A549 (cell line): ENCODE data around the gene SCRT2. TPM values are rescaled to one million over a fixed set of nuclear protein-coding genes. Genes with fewer than 3 reads are reported as not detected.

Source experiments
- ATAC-seq, 2 experiments: fragments of 200-7000 bp in 1 of 2; fragments of >200 bp in 1 of 2; cut with Nextera tagmentation in 1 of 2; cut with Tn5 transposase in 1 of 2; 3 replicates each; pipeline versions ENCODE4 v1.8.0 to v1.9.1; 2018 to 2020; ENCODE audit warnings: mild to moderate bottlenecking in 1 of 2, moderate library complexity in 1 of 2
- CTCF ChIA-PET: fragments of 300-600 bp; sonication (Branson Sonifier 250); formaldehyde crosslinking; extraction: SDS; loops from one replicate; lab custom pipeline; 2021; ENCODE audit warnings: antibody characterized with exemption, inconsistent platforms; lab: Yijun Ruan, JAX
- POLR2A ChIA-PET: fragments of 350-600 bp; formaldehyde crosslinking; extraction: SDS; loops from one replicate; lab custom pipeline; 2021; ENCODE audit warnings: antibody characterized with exemption, inconsistent platforms; lab: Yijun Ruan, JAX
- DNase-seq, 2 experiments: peaks; one replicate each; pipeline versions ENCODE4 v3.0.0 to v3.0.0-alpha.2; 2011 to 2016; ENCODE audit warnings: low read depth in 1 of 2, low spot score in 1 of 2
- FAIRE-seq: peaks from 2 replicates; lab custom pipeline; 2011; peaks lifted over from hg19 to GRCh38; lab: Jason Lieb, UNC
- H3K27ac ChIP-seq, 2 experiments: fragments of >200 bp; sonication (Bioruptor Twin); formaldehyde crosslinking; 3 replicates each; pipeline ENCODE4 v1.5.1; 2016 to 2017
- H3K4me1 ChIP-seq: fragments of >200 bp; sonication (Bioruptor Twin); formaldehyde crosslinking; 3 replicates; pipeline ENCODE4 v1.6.1; 2016
- H3K4me2 ChIP-seq: fragments of >200 bp; sonication (Bioruptor Twin); formaldehyde crosslinking; 3 replicates; pipeline ENCODE4 v1.6.1; 2016
- H3K4me3 ChIP-seq: fragments of >200 bp; sonication (Bioruptor Twin); formaldehyde crosslinking; 3 replicates; pipeline ENCODE4 v1.5.1; 2016
- H3K9me3 ChIP-seq: fragments of >200 bp; sonication (Bioruptor Twin); formaldehyde crosslinking; 3 replicates; pipeline ENCODE4 v1.6.1; 2016
- BHLHE40 ChIP-seq: IDR thresholded peaks from 2 replicates; pipeline ENCODE4 v1.6.1; 2012; ENCODE audit warnings: low read depth, low read length, inconsistent platforms
- CHD2 ChIP-seq: fragments of 150-350 bp; IDR thresholded peaks from 2 replicates; pipeline ENCODE4 v1.6.1; 2014; ENCODE audit warnings: low read length; ENCODE audit not compliant: partially characterized antibody
- CHD4 ChIP-seq: fragments of 200-600 bp; sonication (generic); IDR thresholded peaks from 2 replicates; pipeline ENCODE4 v1.6.1; 2016; ENCODE audit warnings: antibody characterized with exemption, mild to moderate bottlenecking, borderline replicate concordance
- FOSL2 ChIP-seq, 2 experiments: fragments of 450-650 bp in 1 of 2; fragments of >200 bp in 1 of 2; sonication (Bioruptor Twin) in 1 of 2; formaldehyde crosslinking; IDR thresholded peaks; 2 replicates each; pipeline versions ENCODE4 v1.5.0 to v1.6.1; 2016 to 2020; ENCODE audit warnings: mild to moderate bottlenecking in 1 of 2, moderate library complexity in 1 of 2
- GATA3 ChIP-seq: IDR thresholded peaks from 2 replicates; pipeline ENCODE4 v1.6.1; 2012; ENCODE audit warnings: borderline replicate concordance
- MAZ ChIP-seq: fragments of 150-350 bp; IDR thresholded peaks from 2 replicates; pipeline ENCODE4 v1.6.1; 2014; ENCODE audit warnings: antibody characterized with exemption, low read depth, low read length, borderline replicate concordance
- NFE2L2 ChIP-seq: fragments of 150-350 bp; conservative IDR thresholded peaks from 2 replicates; pipeline ENCODE4 v1.6.1; 2014; ENCODE audit warnings: low read length
- NPAS2 ChIP-seq: fragments of 250-450 bp; sonication (Bioruptor Pico); IDR thresholded peaks from 2 replicates; pipeline ENCODE4 v1.8.0; 2022; ENCODE audit warnings: mild to moderate bottlenecking, moderate library complexity, borderline replicate concordance
- PHF8 ChIP-seq: fragments of 200-600 bp; sonication (generic); IDR thresholded peaks from 2 replicates; pipeline ENCODE4 v1.6.1; 2016; ENCODE audit warnings: low read depth, mild to moderate bottlenecking, antibody characterized with exemption, moderate library complexity, borderline replicate concordance
- POLR2AphosphoS2 ChIP-seq: conservative IDR thresholded peaks from 2 replicates; pipeline ENCODE4 v1.6.1; 2012; ENCODE audit warnings: low read length, improper control_type of control experiment, inconsistent platforms
- RFX5 ChIP-seq: fragments of 450-650 bp; IDR thresholded peaks from 2 replicates; pipeline ENCODE4 v1.7.1; 2014; ENCODE audit warnings: antibody characterized with exemption, mild to moderate bottlenecking, moderate library complexity
- SMC3 ChIP-seq: fragments of >200 bp; sonication (Bioruptor Twin); formaldehyde crosslinking; IDR thresholded peaks from 3 replicates; pipeline ENCODE4 v1.6.1; 2018; ENCODE audit warnings: inconsistent platforms
- SREBF2 ChIP-seq: fragments of 450-650 bp; IDR thresholded peaks from 2 replicates; pipeline ENCODE4 v1.6.1; 2014; ENCODE audit warnings: mild to moderate bottlenecking, moderate library complexity
- WGBS: methylation state at CpG from one replicate; pipeline ENCODE4 v1.1.6; 2017; ENCODE audit errors: missing lambda C conversion rate; 5-methylcytosine and 5-hydroxymethylcytosine counted together
- polyA plus RNA-seq, 4 experiments: library from polyadenylated mRNA; depleted of rRNA in 3 of 4; stranded (reverse); fragments of >200 nt; fragmentation: RNase III in 1 of 4; extraction: RNeasy Plus Mini Kit Qiagen cat#74134 plus additional on column Dnase treatment in 1 of 4; gene quantifications; 2 replicates in 3 of 4; 3 replicates in 1 of 4; pipeline ENCODE4 v1.2.3, GENCODE V29; 2011 to 2017
- TF ChIP-seq, protein P1 (sequence below): fragments of >200 bp; sonication (Bioruptor Twin); formaldehyde crosslinking; IDR thresholded peaks from 2 replicates; pipeline ENCODE4 v1.6.1; 2016
- TF ChIP-seq, protein P2 (sequence below): fragments of 250-450 bp; sonication (Bioruptor Pico); IDR thresholded peaks from 2 replicates; pipeline ENCODE4 v1.5.0; 2020; ENCODE audit warnings: low read depth, mild to moderate bottlenecking, moderate library complexity
- TF ChIP-seq, protein P3 (sequence below): IDR thresholded peaks from 2 replicates; pipeline ENCODE4 v1.6.1; 2012
- TF ChIP-seq, protein P4 (sequence below): fragments of 250-450 bp; sonication (Bioruptor Pico); IDR thresholded peaks from 2 replicates; pipeline ENCODE4 v1.5.0; 2021; ENCODE audit warnings: mild to moderate bottlenecking, moderate library complexity, borderline replicate concordance
- TF ChIP-seq, protein P5 (sequence below): IDR thresholded peaks from 2 replicates; pipeline ENCODE4 v1.6.1; 2012; ENCODE audit warnings: low read depth, borderline replicate concordance
- TF ChIP-seq, protein P6 (sequence below): fragments of 200-600 bp; sonication (generic); IDR thresholded peaks from 2 replicates; pipeline ENCODE4 v1.6.1; 2016; ENCODE audit warnings: antibody characterized with exemption, mild to moderate bottlenecking, moderate library complexity

Gene SCRT2
- polyA plus RNA-seq, 2 of the 4 experiments (the other 2 are of a cell fraction), result not detected

DNA sequence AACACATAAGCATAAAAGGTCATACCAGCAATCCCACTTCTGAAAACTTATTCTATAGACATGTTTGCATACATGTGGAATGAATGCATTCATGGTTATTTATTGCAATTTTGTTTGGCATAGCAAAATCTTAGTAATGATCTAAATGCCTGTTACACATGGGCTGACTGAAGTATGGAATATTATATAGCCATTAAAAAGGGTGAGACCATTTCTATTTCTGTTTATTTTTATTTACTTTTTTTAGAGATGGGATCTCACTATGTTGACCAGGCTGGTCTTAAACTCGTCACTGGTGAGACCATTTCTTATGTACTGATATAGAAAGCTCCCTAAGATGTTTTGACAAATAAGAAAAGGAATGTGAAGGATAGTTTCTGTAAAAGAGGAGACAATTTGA lies 14.3 kb upstream of the SCRT2 start:
- FAIRE-seq (no peak), ATAC-seq (no peak), DNase-seq (no peak)
- CTCF ChIA-PET, result interaction anchor here (0.7 to 3.1 kb wide), 7 partner anchors 10 to 128 kb away, joined by 3 to 14 read pairs (median 5); no protein-coding TSS in a partner anchor
- POLR2A ChIA-PET, result no interaction called here
- no peaks in the 10 kb centered on the region for H3K9me3 ChIP-seq
- 3% methylated on average over 1 of the region's 1 CpG for whole genome bisulfite sequencing
- TF ChIP-seq SMC3 (no peak), POLR2AphosphoS2 (no peak), MAZ (no peak), CHD4 (no peak), CHD2 (no peak)
- TF ChIP-seq, protein P1, sequence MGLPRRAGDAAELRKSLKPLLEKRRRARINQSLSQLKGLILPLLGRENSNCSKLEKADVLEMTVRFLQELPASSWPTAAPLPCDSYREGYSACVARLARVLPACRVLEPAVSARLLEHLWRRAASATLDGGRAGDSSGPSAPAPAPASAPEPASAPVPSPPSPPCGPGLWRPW, result no peak
- TF ChIP-seq, protein P2, sequence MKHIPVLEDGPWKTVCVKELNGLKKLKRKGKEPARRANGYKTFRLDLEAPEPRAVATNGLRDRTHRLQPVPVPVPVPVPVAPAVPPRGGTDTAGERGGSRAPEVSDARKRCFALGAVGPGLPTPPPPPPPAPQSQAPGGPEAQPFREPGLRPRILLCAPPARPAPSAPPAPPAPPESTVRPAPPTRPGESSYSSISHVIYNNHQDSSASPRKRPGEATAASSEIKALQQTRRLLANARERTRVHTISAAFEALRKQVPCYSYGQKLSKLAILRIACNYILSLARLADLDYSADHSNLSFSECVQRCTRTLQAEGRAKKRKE (CRISPR knock-in tag), result no peak
- TF ChIP-seq, protein P3, sequence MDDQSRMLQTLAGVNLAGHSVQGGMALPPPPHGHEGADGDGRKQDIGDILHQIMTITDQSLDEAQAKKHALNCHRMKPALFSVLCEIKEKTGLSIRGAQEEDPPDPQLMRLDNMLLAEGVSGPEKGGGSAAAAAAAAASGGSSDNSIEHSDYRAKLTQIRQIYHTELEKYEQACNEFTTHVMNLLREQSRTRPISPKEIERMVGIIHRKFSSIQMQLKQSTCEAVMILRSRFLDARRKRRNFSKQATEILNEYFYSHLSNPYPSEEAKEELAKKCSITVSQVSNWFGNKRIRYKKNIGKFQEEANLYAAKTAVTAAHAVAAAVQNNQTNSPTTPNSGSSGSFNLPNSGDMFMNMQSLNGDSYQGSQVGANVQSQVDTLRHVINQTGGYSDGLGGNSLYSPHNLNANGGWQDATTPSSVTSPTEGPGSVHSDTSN, result no peak
- TF ChIP-seq, all 56 proteins: peak for 0
- H3K4me3 ChIP-seq, result no peak overlapping the region
- H3K27ac ChIP-seq, result no peak overlapping the region
- peaks cover 1% of the 10 kb centered on the region; the same call in 2 of the 3 replicates for H3K4me1 ChIP-seq
- no peak overlapping the region for H3K4me2 ChIP-seq

DNA sequence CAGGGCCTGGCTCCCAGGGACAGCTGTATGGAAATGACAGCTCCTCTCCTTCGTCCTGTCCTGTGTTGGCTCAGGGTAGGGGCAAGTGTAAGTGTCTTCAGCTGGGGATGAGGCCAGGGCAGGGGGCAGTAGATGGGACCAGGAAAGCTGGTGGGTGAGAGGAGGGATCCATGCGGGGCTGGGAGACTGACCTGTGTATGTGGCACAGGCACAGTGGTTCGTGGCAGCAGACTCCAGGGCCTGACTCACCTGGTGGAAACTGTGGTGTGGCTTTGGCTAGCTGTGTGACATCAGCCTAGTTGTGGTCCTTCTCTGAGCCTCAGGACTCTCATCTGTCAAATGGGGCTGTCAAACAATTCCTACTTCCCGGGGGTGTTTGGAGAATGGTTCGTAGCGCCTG lies 13.7 kb upstream of the SCRT2 start:
- no peak for DNase-seq
- ATAC-seq, result no peak; a peak in 1 of 6 replicates
- Histone ChIP-seq H3K4me2 (no peak overlapping the region), H3K9me3 (no peaks in the 10 kb centered on the region), H3K4me3 (no peak overlapping the region)
- no peak for FAIRE-seq
- TF ChIP-seq FOSL2 (IDR thresholded peaks at IDR 0.05) (no peak), FOSL2 (CRISPR knock-in tag; IDR thresholded peaks at IDR 0.05) (no peak), RFX5 (no peak), NFE2L2 (no peak), BHLHE40 (no peak), GATA3 (no peak), SREBF2 (no peak)
- TF ChIP-seq, protein P4, sequence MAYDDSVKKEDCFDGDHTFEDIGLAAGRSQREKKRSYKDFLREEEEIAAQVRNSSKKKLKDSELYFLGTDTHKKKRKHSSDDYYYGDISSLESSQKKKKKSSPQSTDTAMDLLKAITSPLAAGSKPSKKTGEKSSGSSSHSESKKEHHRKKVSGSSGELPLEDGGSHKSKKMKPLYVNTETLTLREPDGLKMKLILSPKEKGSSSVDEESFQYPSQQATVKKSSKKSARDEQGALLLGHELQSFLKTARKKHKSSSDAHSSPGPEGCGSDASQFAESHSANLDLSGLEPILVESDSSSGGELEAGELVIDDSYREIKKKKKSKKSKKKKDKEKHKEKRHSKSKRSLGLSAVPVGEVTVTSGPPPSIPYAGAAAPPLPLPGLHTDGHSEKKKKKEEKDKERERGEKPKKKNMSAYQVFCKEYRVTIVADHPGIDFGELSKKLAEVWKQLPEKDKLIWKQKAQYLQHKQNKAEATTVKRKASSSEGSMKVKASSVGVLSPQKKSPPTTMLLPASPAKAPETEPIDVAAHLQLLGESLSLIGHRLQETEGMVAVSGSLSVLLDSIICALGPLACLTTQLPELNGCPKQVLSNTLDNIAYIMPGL (CRISPR knock-in tag), result no peak
- TF ChIP-seq, protein P5, sequence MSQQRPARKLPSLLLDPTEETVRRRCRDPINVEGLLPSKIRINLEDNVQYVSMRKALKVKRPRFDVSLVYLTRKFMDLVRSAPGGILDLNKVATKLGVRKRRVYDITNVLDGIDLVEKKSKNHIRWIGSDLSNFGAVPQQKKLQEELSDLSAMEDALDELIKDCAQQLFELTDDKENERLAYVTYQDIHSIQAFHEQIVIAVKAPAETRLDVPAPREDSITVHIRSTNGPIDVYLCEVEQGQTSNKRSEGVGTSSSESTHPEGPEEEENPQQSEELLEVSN, result no peak
- TF ChIP-seq, protein P1, result no peak
- TF ChIP-seq, all 56 proteins: peak for 0
- POLR2A ChIA-PET, result no interaction called here
- Histone ChIP-seq H3K27ac (no peak overlapping the region), H3K4me1 (no peaks in the 10 kb centered on the region)
- 46% methylated on average over 6 of the region's 6 CpGs for WGBS
- CTCF ChIA-PET, result interaction anchor here (0.7 to 3.1 kb wide), 6 partner anchors 19 to 127 kb away, joined by 3 to 14 read pairs (median 6); no protein-coding TSS in a partner anchor

DNA sequence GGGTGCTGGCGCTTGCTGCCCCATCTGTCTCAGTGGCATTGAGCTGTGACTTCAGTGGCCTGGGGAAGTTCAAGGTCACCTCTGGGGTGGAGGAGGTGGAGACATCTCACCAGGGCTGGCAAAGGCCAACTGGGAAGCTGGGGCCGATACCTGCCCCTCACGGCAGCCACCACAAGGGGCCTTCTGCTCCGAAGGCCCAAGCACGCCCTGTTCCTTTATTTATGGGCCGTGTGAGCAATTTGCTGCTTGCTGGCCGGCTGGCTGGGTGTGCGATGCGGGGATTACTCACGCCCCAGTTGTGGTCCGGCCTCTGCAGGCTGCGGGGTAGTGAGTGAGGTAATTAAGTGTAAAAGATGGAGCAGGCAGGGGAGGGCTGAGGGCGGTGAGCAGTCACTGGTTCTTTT lies 13.2 kb upstream of the SCRT2 start:
- WGBS, result 46% methylated on average over 12 of the region's 13 CpGs
- H3K9me3 ChIP-seq, result no peaks in the 10 kb centered on the region
- ChIA-PET POLR2A (no interaction called here), CTCF (interaction anchor here (0.7 to 3.1 kb wide), 6 partner anchors 19 to 127 kb away, joined by 3 to 14 read pairs (median 6); no protein-coding TSS in a partner anchor)
- H3K4me3 ChIP-seq, result no peak overlapping the region
- no peaks in the 10 kb centered on the region for H3K4me1 ChIP-seq
- no peak overlapping the region for H3K4me2 ChIP-seq
- TF ChIP-seq NPAS2 (CRISPR knock-in tag) (no peak), PHF8 (no peak)
- TF ChIP-seq, protein P6, sequence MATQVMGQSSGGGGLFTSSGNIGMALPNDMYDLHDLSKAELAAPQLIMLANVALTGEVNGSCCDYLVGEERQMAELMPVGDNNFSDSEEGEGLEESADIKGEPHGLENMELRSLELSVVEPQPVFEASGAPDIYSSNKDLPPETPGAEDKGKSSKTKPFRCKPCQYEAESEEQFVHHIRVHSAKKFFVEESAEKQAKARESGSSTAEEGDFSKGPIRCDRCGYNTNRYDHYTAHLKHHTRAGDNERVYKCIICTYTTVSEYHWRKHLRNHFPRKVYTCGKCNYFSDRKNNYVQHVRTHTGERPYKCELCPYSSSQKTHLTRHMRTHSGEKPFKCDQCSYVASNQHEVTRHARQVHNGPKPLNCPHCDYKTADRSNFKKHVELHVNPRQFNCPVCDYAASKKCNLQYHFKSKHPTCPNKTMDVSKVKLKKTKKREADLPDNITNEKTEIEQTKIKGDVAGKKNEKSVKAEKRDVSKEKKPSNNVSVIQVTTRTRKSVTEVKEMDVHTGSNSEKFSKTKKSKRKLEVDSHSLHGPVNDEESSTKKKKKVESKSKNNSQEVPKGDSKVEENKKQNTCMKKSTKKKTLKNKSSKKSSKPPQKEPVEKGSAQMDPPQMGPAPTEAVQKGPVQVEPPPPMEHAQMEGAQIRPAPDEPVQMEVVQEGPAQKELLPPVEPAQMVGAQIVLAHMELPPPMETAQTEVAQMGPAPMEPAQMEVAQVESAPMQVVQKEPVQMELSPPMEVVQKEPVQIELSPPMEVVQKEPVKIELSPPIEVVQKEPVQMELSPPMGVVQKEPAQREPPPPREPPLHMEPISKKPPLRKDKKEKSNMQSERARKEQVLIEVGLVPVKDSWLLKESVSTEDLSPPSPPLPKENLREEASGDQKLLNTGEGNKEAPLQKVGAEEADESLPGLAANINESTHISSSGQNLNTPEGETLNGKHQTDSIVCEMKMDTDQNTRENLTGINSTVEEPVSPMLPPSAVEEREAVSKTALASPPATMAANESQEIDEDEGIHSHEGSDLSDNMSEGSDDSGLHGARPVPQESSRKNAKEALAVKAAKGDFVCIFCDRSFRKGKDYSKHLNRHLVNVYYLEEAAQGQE, result no peak
- TF ChIP-seq, all 56 proteins: peak for 0
- no peak overlapping the region for H3K27ac ChIP-seq
- DNase-seq, result no peak
- FAIRE-seq, result no peak
- peak; percentile 42 to 76; a peak in 3 of 6 replicates for ATAC-seq
